Stimulated activated naive CD8-positive, alpha-beta T cell treated with anti-CD3 and anti-CD28 coated beads, Interleukin-15, Interleukin-2, amounts not matched to agents 100 U/mL and 50 U/mL, for 24 hours (primary cell): ENCODE results near the gene SHB.

Experiments used
- ATAC-seq: fragments of 150-1000 bp; cut with Tn5 transposase; one replicate; pipeline ENCODE4 v1.10.0; 2021
- DNase-seq: peaks from one replicate; pipeline ENCODE4 v3.0.0; 2021

SHB gene

GRCh38 chr9:37949576-37949975, 119.5 kb downstream of the SHB start:
- DNase-seq (no peak), ATAC-seq (no peak)

- DNase-seq (no peak), ATAC-seq (no peak)
Observed at GRCh38 chr9:37948417-37948980, 120.5 kb downstream of the SHB start.

GRCh38 chr9:37947977-37948376, 121.0 kb downstream of the SHB start:
- no peak for ATAC-seq
- DNase-seq = no peak

DNA sequence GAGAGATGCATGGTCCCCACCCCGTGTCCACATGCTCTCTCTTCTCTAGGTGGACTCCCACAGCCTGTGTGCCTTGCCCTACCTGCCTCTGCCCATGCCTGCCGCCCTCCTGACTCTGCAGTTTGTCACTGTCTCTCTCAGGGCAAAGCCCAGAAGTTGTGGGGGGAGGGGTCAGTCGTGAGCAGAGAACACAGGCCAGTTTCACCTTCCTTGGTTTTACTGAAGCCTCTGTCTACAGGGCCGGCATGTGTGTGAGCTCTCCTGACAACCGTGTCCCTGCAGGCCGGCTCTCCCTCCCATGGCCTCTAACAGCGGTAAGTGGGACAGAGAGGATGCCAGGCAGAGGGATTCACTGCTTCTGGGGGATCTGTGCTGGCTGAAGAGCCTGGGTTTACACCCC, 121.6 kb downstream of the SHB start:
- ATAC-seq (no peak), DNase-seq (no peak)

DNA sequence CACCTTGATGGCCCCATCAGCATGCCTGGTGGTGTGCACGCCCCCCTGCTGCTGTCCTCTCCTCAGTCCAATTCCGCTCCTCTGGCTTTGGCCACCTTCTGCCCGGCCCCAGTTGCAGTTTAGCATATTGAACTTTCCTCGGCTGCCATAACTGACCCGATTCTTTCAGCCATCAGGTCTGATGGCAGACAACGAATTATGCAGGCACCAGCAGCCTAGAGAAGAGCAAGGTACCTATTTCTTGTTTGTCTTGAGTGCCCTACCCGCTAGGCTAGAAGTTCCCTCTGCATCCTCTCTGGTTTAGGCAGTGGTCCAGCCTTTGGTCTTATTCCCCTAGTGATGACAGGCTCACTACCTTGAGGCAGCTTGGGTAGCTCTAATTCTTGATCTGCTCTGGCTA, 122.1 kb downstream of the SHB start:
- DNase-seq = no peak
- no peak for ATAC-seq

GRCh38 chr9:37946041-37946440, 123.0 kb downstream of the SHB start:
- ATAC-seq (no peak), DNase-seq (no peak)

DNA sequence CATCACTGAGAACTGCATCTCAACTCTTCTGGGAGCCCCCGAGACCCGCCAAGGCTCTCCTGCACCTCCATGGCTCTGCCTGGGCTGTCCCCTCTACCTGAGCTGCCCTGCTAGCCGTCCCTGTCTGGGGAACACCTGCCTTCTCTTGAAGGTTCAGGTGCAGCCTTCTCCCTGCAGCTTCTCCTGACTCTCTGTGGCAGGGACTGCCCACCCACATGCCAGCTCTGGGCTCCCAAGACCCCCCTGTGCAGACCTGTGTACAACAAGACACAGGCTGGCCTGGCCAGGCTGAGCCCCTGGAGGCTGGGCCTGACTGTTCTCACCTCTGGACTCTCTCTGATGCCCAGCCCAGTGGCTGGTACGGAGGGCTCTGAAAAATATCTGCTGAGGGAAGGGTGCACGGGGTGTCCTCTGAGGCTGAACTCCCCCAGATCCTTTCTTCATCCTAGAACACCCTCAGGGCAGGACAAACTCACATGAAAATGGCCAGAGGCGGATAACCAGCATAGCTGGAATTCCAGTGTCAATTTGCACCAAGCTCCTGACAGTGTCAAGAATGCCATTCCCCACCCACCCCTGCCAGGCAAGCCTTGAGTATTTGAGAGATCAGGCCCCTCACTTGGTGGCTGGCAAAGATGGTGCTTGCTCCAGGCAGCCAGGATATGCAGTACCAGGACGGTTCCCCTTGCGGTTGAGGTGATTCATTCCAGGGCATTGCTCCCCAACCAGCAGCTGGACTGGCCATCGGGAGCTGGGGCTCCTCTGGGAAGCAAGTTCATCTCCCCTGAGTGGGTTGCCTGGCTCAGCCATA, 124.2 kb downstream of the SHB start:
- DNase-seq = no peak
- no peak for ATAC-seq

- DNase-seq = no peak
- no peak for ATAC-seq
Observed at GRCh38 chr9:37944266-37944650, 124.8 kb downstream of the SHB start.

DNA sequence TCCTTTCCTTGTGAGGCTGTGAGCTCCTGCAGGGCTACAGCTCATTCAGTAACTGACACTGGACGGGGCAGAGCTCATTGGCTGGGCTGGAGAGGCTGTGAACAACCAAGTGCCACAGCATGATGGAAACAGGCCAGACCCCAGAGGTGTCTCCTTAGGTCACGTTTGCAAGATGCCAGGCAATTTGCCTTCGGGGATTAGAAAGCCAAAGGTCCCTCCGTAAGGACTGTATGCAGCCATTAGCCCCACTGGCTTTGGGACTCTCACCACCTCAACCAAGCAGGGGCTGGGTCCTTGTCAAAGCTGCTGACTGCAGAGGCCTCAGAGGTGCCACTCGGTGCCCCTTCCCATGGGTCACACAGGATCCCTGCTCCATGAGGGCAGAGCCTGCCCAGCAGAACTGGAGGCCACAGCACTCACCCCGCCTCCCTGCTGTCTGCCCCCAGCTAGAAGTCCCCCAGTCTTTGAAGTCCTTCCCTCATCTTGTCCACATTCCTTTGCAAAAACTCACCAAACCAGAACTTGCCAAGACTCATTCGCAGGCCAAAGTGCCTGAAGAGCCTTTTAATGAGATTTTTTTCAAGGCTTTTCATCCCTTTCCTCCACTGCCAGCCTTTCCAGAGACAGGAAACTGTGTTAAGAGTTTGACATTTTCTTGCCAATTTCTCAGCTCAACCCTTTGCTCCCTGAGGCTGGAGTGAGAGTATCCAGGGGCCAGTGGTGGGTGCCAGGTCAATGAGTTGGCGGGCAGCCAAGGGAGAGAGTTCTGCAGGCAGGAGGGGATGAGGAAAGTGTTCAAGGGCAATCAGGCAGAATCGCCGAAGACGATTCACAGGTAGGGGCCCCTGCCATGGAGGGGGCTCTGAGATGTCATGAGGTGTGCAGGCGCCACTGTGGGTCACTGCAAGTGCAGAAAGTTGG, 125.4 kb downstream of the SHB start:
- no peak for DNase-seq
- no peak for ATAC-seq

GRCh38 chr9:37942621-37943344, 126.2 kb downstream of the SHB start:
- ATAC-seq (no peak), DNase-seq (no peak)

DNA sequence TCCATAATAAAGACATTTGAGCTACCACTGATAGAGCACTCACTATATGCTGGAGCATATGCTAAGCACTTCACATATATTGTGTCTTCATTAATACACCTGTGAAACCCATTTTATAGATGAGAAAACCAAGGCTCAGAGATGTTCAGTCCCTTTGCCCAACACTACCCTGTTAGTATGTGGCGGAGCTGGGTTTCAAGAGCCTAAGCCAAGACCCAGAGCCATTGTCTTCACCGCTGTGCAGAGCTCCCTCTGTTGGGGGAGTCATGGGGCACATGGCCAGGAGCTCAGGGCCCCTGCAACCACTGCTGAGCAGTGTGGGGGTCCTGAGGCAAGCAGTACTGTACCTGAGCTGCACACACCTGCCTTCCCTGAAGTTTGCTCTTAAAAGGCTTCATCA, 127.8 kb downstream of the SHB start:
- DNase-seq (no peak), ATAC-seq (no peak)

DNA sequence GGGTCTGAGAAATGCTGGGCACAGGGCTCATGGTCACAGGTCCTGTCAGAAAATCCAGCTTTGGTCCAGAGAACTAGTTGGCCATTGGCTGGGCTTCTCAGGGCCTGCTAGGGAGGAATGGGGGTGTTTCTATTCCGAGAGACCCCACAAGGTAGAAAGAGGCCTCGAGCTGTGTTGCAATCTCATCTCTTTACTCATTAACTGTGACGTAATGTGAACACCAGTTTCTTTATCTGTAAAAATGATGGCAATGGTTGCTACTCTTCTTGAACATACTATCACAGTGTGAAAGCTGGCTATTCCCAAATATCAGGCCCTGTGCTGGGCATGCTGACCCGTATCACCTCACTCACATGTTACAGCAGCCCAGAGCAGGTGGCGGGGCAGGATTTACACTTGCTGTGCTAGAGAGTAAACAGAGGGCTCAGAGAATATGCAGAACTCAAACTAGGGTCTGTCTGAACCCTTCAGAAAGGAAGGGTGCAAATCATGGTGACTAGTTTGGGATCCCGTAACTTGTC, 129.4 kb downstream of the SHB start:
- DNase-seq (no peak), ATAC-seq (no peak)

DNA sequence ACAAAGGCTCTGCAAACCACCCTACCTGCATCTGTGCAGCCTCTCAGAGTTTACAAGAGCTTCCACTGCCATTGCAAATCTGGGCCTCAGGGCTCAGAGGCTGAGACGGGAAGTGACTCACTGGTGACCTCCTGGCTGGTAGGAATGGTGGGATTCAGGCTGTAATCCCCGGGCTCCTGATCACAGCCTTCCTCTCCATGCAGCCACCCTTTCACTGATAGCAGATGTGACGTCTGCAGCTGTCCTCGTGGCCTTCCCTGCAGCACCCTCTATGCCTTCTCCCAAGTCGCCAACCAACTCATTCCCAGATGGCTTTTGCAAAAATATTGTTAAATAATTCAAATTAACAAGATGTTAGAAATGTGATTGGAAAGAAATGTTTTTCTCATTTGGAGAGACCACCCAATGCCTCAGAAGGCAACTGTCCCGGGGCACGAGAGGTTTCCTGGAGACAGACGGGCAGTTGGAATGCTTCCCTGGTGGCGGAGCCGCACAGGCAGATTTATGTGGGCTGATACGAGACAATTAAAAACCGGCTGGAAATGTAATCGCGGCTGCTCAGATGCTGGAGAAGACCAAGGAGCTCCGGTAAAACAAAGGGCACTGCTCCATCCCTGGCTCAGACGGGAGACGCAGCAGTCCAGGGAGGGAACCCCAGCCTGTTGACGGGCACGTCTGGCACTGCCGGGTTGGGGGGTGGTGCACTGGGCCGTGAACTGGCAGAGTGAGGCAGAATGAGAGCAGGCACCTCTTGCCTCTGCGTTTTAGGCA, 130.7 kb downstream of the SHB start:
- no peak for DNase-seq
- no peak for ATAC-seq

GRCh38 chr9:37937366-37937765, 131.7 kb downstream of the SHB start:
- DNase-seq = no peak

DNA sequence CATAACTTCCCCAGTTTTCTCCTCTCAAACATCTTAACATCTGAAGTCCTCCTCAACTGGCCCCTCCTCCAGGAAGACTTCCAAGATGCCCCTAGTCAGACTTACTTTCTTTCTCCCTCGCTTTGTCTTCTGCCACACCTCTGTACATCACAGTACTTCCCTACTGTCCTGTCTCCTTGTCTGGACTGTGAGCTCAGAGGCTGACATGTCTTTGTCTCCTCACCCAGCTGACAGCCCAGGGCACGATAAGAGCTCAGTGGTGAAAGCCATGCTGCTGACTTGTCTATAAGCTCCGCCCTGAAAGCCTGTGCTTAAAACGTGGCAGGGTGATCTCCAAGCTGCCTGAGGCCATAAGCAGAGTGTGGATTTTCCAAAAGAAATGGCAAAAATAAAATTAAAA, 132.1 kb downstream of the SHB start:
- ATAC-seq (no peak), DNase-seq (no peak)

More at GRCh38 chr9:37937366-37937765, 131.7 kb downstream of the SHB start:
- no peak for ATAC-seq

- ATAC-seq = no peak
- no peak for DNase-seq
Observed at GRCh38 chr9:37936376-37936775, 132.7 kb downstream of the SHB start.

DNA sequence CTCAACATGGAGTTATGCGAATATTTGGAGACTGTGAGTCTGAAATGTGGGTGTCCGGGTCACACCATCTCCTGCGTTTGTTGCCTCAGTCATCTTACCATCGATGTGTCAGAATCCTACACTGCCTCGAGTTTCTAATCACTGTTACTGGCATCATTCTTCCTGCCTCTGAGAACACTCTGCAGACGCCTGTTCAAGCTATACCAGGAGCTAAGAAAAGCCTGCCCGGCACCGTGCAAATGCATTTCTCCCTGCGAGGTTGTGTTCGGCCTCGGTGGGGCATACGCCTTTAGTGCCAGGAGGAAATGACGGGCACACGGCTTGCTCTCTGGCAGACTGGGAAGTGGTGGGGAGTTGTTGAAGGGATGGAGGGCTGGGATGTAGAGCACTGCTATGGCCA, 133.9 kb downstream of the SHB start:
- no peak for ATAC-seq
- DNase-seq = no peak

GRCh38 chr9:37931592-37931991, 137.4 kb downstream of the SHB start:
- ATAC-seq (no peak), DNase-seq (no peak)

- no peak for ATAC-seq
- DNase-seq = no peak
Observed at GRCh38 chr9:37929441-37929895, 139.6 kb downstream of the SHB start.

- ATAC-seq (no peak), DNase-seq (no peak)
Observed at GRCh38 chr9:37928552-37929430, 140.2 kb downstream of the SHB start.
